ENCODE data around the gene CAMKK2. TPM values are rescaled to one million over a fixed set of nuclear protein-coding genes. Genes with fewer than 3 reads are reported as not detected.
"Not testable (repeated sequence)": the region's sequence is repeated elsewhere in the genome, so short reads cannot be mapped to it uniquely, and the experiment has no call there.

The CAMKK2 gene
- total RNA-seq, 1 experiment from 2014 or later: 26.7 TPM

- Histone ChIP-seq H3K36me3 (ENCODE audit: low read depth) (peaks cover 7% of the 10 kb centered on the region; the same call in 1 of the 2 replicates), H2AFZ (no peak overlapping the region), H3K9me2 (ENCODE audit: insufficient read depth) (no peaks in the 10 kb centered on the region), H3K27me3 (ENCODE audit: insufficient read depth, low read depth) (no peaks in the 10 kb centered on the region), H3K9me3 (ENCODE audit: insufficient read depth, low read depth) (no peaks in the 10 kb centered on the region), H3K4me1 (replicated peaks; ENCODE audit: insufficient read depth) (peaks cover 32% of the 10 kb centered on the region), H3K4me3 (no peak overlapping the region), H3F3A (ENCODE audit: insufficient read depth, low read depth) (peaks cover 25% of the 10 kb centered on the region), H4K20me1 (ENCODE audit: insufficient read depth) (no peaks in the 10 kb centered on the region), H3K4me2 (no peak overlapping the region), H3K79me2 (ENCODE audit: low read depth) (peaks cover 5% of the 10 kb centered on the region; the same call in 1 of the 2 replicates), H3K27ac (no peak overlapping the region)
- ChIA-PET POLR2A (ENCODE audit: unreplicated experiment) (no interaction called here), CTCF (interaction anchor here (0.6 kb wide), 1 partner anchor 135 kb away, joined by 9 read pairs; no protein-coding TSS in a partner anchor)
- DNase-seq: no peak
- intact Hi-C loops (cut with micrococcal nuclease; ENCODE audit: unreplicated experiment): loop anchor here (5.0 kb wide), 1 partner anchor 120 kb away; no protein-coding TSS in a partner anchor
- no TSS peak for BruUV-seq (replicated peaks)
- TF ChIP-seq CTCF (conservative IDR thresholded peaks at IDR 0.05): no peak
- TF ChIP-seq EZH2 (IDR thresholded peaks at IDR 0.05; ENCODE audit: low read depth): no peak
These were observed 64.3 kb downstream of the CAMKK2 start for GRCh38 chr12:121232163-121232562.

- intact Hi-C loops (cut with micrococcal nuclease; ENCODE audit: unreplicated experiment): loop anchor here (1.0 to 5.0 kb wide), 4 partner anchors 118 to 226 kb away; no protein-coding TSS in a partner anchor
- no peak overlapping the region for H2AFZ ChIP-seq
- ChIA-PET CTCF (interaction anchor here (0.7 kb wide), 1 partner anchor 166 kb away, joined by 3 read pairs; no protein-coding TSS in a partner anchor), POLR2A (ENCODE audit: unreplicated experiment) (no interaction called here)
- BruUV-seq (replicated peaks): no TSS peak
- H3K4me3 ChIP-seq: no peak overlapping the region
- H3K4me1 ChIP-seq (replicated peaks; ENCODE audit: insufficient read depth): peaks cover 46% of the 10 kb centered on the region
- H3F3A ChIP-seq (ENCODE audit: insufficient read depth, low read depth): peaks cover 35% of the 10 kb centered on the region
- H3K9me3 ChIP-seq (ENCODE audit: insufficient read depth, low read depth): no peaks in the 10 kb centered on the region
- peak overlapping the region; percentile 77 for H3K4me2 ChIP-seq
- H3K27ac ChIP-seq: peak overlapping the region; percentile 97
- no peak for DNase-seq
- no peaks in the 10 kb centered on the region for H3K27me3 ChIP-seq (ENCODE audit: insufficient read depth, low read depth)
- TF ChIP-seq EZH2 (IDR thresholded peaks at IDR 0.05; ENCODE audit: low read depth) (no peak), CTCF (conservative IDR thresholded peaks at IDR 0.05) (peak; percentile 45; the same call in 1 of the 2 replicates)
- no peaks in the 10 kb centered on the region for H3K9me2 ChIP-seq (ENCODE audit: insufficient read depth)
- H3K79me2 ChIP-seq (ENCODE audit: low read depth): peaks cover 5% of the 10 kb centered on the region; the same call in 1 of the 2 replicates
- H4K20me1 ChIP-seq (ENCODE audit: insufficient read depth): no peaks in the 10 kb centered on the region
- H3K36me3 ChIP-seq (ENCODE audit: low read depth): peaks cover 7% of the 10 kb centered on the region; the same call in 1 of the 2 replicates
These were observed 66.0 kb downstream of the CAMKK2 start for GRCh38 chr12:121230538-121230907.

GRCh38 chr12:121229826-121230537 is 66.5 kb downstream of the CAMKK2 start:
- H3K9me2 ChIP-seq (ENCODE audit: insufficient read depth); H3K79me2 ChIP-seq (ENCODE audit: low read depth); H3K27me3 ChIP-seq (ENCODE audit: insufficient read depth, low read depth); H3K9me3 ChIP-seq (ENCODE audit: insufficient read depth, low read depth); H4K20me1 ChIP-seq (ENCODE audit: insufficient read depth); H2AFZ ChIP-seq; H3K36me3 ChIP-seq (ENCODE audit: low read depth): not testable (repeated sequence)
- TSS peak; percentile 29 for BruUV-seq (replicated peaks)
- H3K4me1 ChIP-seq (replicated peaks; ENCODE audit: insufficient read depth): peaks cover 46% of the 10 kb centered on the region
- intact Hi-C loops (cut with micrococcal nuclease; ENCODE audit: unreplicated experiment): loop anchor here (1.0 to 10.0 kb wide), 6 partner anchors 58 to 565 kb away; partner anchors contain the start of gene RHOF
- CTCF ChIA-PET: interaction anchor here (0.7 kb wide), 1 partner anchor 165 kb away, joined by 3 read pairs; no protein-coding TSS in a partner anchor
- peak; percentile 93 for TF ChIP-seq CTCF (conservative IDR thresholded peaks at IDR 0.05)
- peak; percentile 85 to 95 for DNase-seq
- POLR2A ChIA-PET (ENCODE audit: unreplicated experiment): interaction anchor here (0.6 kb wide), 1 partner anchor 97 kb away, joined by 4 read pairs; the partner anchor contains the start of gene P2RX7
- H3K27ac ChIP-seq: peak overlapping the region; percentile 97
- peaks cover 35% of the 10 kb centered on the region for H3F3A ChIP-seq (ENCODE audit: insufficient read depth, low read depth)
- H3K4me3 ChIP-seq: peak overlapping the region; percentile 27; the same call in 1 of the 2 replicates
- peak overlapping the region; percentile 77 for H3K4me2 ChIP-seq

Data from PC-9 (cell line).